Measurements from ENCODE around the gene FAAH.

Gene FAAH

DNA sequence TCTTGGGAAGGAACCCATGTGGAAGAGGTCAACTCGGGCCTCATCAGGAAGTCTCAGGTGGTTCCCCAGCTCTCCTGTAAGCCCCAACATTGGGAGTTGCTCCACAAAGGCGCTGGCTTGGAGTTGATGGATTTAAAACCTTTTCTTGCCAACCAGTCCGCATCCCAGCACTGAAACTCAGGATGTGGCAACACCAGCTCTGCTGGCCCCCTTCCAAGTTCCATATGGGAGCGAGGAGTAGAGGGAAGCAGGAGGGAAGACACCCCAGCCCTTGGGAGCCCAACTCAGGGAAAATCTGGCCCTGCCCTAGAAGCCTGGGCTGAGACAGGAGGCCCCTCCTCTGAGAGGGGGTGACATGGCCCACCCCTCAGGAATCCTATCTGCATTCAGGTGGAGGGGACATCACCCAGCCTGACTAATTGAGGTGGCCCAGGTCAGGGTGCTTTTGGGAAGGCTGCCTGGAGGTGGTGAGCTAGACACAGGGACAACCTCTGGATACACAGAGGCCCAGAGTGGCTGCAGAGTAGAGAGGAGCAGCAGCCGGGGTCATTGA is 62.4 kb downstream of the FAAH start:
- no peak for DNase-seq (ENCODE audit: low read depth)
- TF ChIP-seq, protein P1, sequence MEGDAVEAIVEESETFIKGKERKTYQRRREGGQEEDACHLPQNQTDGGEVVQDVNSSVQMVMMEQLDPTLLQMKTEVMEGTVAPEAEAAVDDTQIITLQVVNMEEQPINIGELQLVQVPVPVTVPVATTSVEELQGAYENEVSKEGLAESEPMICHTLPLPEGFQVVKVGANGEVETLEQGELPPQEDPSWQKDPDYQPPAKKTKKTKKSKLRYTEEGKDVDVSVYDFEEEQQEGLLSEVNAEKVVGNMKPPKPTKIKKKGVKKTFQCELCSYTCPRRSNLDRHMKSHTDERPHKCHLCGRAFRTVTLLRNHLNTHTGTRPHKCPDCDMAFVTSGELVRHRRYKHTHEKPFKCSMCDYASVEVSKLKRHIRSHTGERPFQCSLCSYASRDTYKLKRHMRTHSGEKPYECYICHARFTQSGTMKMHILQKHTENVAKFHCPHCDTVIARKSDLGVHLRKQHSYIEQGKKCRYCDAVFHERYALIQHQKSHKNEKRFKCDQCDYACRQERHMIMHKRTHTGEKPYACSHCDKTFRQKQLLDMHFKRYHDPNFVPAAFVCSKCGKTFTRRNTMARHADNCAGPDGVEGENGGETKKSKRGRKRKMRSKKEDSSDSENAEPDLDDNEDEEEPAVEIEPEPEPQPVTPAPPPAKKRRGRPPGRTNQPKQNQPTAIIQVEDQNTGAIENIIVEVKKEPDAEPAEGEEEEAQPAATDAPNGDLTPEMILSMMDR (conservative IDR thresholded peaks at IDR 0.05; ENCODE audit: low read depth, low read length): no peak
- no peak overlapping the region for H3K4me3 ChIP-seq (ENCODE audit: low read depth, low read length)

DNA sequence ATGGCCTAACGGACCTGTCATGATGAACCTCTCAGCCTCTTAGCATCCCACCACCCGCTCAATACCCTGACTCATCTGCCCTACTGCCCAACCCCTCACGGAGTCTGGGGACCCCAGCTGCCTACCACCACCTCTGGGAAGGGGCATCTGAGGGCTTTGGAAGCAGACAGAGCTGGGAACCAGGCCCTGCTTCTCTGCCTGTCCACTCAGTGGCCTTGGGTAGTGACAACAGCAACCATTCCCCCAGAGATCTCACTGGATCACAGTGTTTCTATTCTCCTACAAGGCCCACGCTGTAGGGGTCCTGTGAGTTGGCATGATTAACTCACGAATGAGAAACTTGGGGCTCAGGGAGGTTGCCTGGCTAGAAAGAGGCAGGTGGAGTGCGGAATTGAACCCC is 63.1 kb downstream of the FAAH start:
- no peak for DNase-seq (ENCODE audit: low read depth)
- H3K4me3 ChIP-seq (ENCODE audit: low read depth, low read length): no peak overlapping the region
- TF ChIP-seq, protein P1 (conservative IDR thresholded peaks at IDR 0.05; ENCODE audit: low read depth, low read length): no peak

DNA sequence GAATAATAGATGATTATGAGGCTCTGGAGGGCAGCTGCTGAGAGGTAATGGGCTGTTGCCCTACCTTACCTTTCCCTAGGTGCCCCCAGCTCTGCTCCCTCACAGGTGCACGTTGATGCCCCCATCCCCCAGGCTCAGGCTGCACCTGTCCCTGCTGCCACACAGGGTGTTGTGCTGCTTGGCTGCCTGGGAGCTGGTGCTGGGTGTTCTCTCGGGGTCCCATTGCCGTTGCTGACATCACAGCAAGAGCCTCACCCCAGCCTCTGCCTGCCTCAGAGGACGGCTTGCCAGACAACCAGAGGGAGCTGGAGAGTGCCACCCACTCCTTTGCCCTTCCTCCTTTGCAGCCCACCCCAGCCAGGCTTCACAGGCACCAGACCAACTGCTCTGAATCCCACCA is 64.1 kb downstream of the FAAH start:
- no peak for DNase-seq (ENCODE audit: low read depth)
- no peak overlapping the region for H3K4me3 ChIP-seq (ENCODE audit: low read depth, low read length)
- TF ChIP-seq, protein P1 (conservative IDR thresholded peaks at IDR 0.05; ENCODE audit: low read depth, low read length): no peak

DNA sequence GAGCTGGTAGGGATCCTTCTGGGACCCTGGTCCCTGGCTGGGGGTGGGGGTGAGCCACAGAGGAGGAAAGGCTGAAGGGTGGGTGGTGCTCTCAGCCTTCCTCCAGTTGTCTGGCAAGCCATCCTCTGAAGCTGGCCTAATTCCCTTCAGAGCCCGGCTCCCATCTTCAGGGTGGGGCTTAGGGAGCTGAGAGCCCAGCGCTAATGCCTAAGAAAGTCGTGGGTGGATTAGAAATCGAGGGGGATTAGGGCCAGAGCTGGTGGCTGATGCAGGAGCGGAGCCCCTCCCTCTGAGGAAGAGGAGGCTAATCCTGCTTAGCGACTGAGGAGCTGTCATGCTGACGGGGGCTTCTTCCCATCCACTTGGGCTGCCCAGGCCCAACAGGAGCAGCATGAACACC is 64.7 kb downstream of the FAAH start:
- H3K4me3 ChIP-seq (ENCODE audit: low read depth, low read length): no peak overlapping the region

DNA sequence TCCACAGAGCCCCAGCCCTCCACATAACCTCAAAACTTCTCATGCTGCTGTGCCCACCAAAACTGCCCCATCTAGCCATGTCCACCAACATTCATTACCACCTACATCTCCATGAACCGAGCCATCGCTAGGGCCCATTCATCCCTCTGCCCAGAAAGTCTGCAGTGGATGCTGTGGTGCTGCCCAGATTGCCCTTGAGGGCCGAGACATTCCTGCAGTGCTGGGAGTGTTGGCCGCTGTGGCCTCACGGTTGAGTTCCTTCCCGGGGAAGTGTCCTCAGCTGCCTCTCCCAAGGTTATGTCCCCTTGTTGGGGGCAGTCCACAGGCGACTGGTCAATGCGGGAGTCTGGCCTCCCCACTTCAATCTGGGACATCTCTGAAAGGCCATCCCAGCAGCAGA is 65.2 kb downstream of the FAAH start:
- no peak for DNase-seq (ENCODE audit: low read depth)
- no peak overlapping the region for H3K4me3 ChIP-seq (ENCODE audit: low read depth, low read length)
- TF ChIP-seq, protein P1 (conservative IDR thresholded peaks at IDR 0.05; ENCODE audit: low read depth, low read length): no peak

More for the DNA sequence above, 64.7 kb downstream of the FAAH start:
- TF ChIP-seq, protein P1 (conservative IDR thresholded peaks at IDR 0.05; ENCODE audit: low read depth, low read length): no peak
- DNase-seq (ENCODE audit: low read depth): no peak

DNA sequence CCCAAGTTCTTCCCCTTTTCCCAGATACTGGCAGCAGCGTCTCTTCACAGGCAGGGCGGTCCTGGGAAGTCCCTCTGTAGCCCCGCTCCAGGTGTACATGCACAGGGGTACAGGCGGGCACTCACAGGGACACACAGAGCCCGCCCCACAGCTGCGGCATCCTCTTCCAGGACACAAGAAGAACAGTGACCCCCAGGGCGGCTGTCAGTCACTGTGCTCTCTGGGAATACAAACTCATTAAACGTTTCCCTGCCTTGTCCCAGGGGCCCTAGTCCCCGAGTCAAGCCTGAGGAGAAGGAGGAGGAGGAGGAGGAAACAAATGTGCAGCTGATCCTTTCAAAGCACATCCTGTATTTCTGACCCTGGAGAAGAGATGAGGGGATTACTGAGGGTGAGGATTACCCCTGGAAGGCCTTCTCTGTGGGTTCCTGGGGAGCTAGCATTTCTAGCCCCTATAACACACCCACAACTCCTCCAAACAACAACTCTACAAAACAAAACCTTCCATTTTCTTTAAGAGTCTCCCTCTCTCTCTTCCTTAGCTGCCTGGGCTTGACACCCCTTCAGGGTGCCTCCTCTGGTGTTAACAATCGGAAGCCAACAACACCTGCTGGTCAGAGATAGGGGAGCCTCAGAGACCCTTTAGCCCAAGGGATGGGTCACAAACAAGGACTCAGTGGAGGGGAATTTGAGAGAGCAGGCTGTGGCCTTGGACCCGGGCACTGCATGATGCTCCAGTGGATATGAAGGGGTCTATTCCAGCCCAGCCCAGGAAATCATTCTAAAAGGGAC is 67.1 kb downstream of the FAAH start:
- DNase-seq (ENCODE audit: low read depth): no peak
- TF ChIP-seq, protein P1 (conservative IDR thresholded peaks at IDR 0.05; ENCODE audit: low read depth, low read length): no peak
- no peak overlapping the region for H3K4me3 ChIP-seq (ENCODE audit: low read depth, low read length)

Data from choroid plexus epithelial cell (primary cell).